GM18499 (cell line): ENCODE data around the gene SNX3.

Source experiments
- ATAC-seq: cut with Tn5 transposase; IDR thresholded peaks from one replicate; pipeline ENCODE4 v1.9.1; 2021; ENCODE audit warnings: moderate number of reproducible peaks; ENCODE audit not compliant: insufficient read depth, unreplicated experiment

The SNX3 gene

DNA sequence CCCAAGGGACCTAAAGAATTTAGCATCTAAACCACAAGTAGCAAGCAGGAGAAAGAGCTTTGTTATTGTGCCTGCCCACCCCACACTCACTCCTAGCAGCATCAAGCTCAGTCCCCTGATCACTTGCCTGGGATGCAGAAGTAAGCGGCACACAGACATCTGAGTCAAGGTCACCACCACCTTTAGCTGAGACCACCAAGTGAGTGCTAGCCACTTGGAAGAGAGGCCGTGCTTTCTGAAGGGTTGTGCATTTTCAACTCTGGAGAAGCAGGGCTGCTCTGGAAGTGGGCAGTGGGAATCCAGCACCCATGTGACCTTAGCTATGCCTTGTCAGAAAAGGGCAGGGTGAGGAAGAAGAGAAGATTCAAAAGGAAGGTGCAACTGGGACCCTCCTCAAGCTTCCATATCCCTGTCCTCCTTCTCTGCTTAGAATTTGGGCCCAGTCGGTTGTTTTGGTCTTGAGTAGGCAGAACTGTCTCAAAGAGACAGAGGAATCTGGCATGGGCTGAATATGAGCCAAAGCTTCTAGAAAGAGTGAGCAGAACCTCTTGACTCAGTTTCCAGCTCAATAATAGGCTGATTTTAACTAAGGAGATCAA is 88.8 kb downstream of the SNX3 start:
- ATAC-seq = no peak

- ATAC-seq = no peak
Measured at GRCh38 chr6:108171291-108171917, 89.4 kb downstream of the SNX3 start.

DNA sequence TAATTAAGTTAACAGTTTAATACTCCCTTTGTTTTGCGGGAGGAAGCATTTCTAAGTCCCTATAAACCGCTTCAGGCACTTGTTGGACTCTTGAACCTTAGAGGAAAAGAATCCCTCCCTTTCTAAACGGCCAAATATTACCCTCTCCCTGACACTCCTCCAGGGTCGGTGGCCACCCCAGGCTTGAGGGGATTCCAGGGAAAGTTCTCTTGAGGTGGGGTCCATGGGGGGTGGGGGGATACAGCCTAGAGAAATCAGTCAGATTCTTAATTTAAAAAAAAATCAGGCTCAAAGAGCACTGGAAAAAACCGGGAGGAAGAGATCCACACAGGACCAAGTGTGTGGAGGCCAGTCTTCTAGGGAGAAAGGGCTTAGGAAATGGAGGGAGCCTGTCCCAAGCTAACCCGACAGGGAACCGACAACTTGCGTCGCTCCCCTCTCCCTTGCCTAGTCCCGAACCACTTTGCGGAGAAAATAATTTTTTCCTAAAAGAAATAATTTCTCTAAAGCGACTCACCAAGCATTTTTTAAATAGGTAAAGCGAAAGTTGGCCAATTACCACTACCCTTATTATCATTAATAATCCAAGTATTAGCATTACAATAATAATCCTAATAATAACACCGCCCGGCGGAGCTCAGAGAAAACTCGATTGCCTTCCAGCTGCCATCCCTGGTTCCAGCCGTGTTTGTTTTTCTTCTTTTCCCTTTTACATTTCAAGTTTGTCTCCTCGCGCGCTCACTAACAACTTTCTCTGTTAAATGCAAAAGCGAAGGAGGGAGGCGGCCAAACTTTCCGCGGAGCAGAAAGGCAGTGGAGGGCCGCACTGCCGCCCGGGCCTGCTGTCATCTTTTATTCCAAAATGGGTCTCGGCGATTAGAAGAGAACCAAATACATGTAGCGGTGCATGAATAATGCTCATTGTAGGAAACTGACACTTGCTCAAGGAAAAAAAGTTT is 90.2 kb downstream of the SNX3 start:
- no peak for ATAC-seq

DNA sequence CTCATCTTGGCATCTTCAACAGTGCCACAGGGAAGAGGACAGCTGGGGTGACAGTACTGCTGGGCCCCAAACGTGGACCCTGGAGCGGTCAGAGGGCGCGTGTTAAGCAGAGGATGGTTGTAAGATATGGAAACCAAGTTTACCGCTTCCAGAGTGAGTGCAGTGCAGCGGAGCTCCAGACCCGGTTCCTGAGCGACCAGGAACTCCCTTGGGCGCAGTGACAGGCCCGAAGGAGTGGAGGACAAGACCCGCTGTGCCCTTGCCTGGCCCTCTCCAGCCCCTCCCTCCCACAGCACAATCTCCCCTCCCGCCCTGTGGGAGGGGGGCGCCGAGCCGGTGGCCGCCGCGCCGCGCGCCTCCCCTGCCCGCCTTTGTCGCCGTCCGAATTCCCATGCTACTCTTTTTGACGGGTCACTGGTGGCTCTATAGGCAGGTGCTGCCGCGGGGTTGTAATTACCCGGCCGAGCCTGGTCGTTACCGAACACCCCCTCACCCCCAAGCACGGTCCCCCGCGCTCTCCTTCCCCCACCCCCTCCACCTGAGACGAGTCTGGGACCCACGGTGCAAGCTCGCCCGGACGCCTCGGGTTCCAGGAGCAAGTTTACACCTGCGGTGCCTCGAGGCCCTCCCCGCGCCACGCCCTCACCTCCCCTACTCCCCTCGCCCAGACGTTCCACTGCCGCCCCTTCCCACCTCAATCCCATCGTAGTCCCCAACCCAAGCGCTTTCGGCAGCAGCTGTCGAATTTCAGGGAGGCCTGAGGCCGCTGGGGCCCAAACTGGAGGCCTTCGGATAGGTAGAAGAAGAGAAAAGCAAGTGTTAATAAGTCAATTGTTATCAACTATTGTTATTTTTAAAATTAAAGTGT is 91.1 kb downstream of the SNX3 start:
- no peak for ATAC-seq

DNA sequence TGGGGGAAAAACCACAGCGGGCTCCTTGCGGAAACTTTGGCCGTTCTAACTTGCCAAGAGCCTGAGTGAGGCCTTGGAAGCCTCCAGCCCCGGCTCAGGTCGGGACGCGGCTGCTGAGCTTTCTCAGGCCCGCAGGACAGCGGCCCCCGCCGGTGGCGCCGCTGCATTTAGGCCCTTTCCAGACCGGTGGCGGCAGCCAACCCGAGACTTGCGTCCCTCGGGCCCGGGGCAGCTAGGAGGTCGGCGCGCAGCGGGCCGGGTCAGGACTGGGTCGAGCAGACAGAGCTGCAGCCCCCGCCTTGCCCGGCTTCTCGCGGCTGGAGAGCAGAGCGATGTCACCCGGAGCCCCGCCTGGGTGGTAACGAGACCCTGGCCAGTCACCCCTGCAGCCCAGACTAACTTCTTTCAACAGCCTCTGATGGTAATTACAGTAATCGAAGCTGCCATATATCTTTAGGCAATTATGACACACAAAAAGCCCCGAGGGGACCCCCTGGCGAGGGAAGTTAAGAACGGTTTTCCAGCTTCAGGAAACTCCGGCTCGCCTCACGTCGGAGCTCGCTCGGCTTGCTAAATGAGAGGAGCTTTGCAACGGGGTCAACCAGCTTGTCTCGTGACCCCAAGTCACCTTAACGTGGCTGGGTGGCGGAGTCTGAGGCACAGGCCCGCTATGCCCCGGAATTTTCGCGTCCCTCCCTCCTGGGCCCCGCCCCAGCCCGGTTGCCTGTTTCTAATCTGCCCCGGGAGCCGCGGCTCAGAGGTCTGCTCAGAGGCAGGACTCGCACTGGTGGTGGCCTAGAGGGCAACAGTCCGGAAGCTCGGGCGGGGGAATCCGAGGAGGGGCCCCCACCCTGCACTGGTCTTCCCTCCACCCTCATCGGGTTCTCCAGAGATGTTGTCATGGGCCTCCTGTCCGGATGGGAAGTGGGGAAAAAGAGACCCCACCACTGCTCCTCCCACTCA is 92.1 kb downstream of the SNX3 start:
- ATAC-seq = no peak

- ATAC-seq = no peak
Measured at GRCh38 chr6:108168090-108168463, 92.8 kb downstream of the SNX3 start.

- no peak for ATAC-seq
Measured at GRCh38 chr6:108167449-108168089, 93.3 kb downstream of the SNX3 start.

DNA sequence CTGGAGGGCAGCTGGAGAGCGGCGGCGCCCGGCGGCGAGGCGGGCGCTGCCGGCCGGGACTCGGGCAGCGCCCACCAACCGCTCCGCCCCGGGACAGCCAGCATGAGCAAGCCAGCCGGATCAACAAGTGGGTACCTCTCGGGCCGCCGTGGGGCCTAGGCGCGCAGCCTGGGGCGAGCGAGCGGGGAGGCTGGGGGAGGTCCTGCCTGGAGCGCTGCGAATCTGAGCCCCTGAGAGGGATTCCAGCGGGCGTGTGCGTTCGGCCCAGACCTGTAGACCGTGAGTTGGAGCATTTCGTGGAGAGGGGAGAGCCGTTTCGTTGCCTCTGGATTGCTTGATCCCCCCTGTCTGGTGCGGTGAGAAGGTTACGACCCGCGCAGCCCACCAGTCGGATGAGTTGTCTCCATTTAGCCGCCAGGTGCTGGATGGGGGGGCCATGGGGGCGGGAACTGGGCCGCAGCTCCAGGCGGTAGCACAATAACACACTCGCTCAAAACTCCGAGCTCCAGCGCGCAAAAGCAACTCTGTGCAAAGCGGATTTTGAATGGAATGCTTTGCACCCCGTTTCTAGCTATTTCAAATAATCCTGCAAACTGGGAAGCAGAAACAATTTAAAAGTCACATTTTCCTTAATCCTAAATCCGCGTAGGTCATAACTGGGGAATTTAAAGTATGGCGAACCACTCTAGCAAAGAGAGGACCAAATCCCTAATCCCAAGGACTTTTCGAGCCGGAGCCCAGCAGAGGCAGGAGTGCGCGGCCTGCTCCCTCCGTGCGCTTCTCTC is 94.0 kb downstream of the SNX3 start:
- ATAC-seq = no peak

DNA sequence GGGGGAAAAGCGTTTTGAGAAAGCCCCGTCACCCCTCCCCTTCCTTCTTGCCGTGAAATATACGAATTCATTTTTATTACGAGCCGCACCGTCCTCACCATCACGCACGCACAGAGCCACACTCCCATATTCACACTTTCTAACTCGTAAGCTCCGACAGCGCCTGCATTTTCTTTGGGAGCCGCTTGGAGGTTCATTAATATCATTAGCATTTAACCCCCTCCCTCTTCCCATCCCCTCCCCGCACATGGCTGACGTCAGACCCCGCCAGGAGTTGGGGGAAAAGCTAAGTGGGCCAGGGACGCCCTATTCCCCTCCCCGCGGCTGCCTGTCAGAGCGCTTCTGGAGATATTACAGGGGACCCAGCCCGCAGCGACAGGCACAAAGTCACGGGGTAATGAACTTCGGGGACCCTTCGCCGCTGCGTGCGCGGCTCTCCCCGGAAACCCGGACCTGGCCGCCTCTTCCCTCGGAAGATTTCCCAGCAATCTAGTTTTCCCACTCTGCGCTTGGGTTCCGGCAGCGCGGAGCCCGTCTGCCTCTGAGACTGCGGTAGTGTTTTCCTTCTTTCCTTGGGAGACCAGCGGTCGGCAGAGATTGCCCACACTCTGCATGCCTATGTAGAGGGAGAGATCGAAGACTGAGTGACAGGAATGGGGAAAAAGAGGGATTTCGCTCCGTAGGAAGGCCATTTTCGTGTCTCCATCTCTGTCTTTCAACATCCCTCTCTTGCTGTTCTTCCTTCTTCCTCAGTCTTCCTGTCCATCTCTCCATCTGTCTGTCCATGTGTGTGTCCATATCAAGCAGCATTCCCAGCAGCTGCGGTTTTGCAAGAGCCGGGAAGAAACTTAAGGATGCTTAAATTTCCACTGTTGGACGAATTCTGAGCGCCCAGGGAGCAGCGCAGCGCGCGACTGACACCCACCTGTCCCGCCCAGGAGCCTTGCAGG is 94.9 kb downstream of the SNX3 start, which contains the start of gene NR2E1:
TSS of gene NR2E1 (plus strand) at position 309 of the 950 bp plus-strand sequence. CDS start 744 bp downstream, outside the sequence.
- no peak for ATAC-seq

GRCh38 chr6:108164815-108165706 is 95.8 kb downstream of the SNX3 start:
- ATAC-seq = no peak

DNA sequence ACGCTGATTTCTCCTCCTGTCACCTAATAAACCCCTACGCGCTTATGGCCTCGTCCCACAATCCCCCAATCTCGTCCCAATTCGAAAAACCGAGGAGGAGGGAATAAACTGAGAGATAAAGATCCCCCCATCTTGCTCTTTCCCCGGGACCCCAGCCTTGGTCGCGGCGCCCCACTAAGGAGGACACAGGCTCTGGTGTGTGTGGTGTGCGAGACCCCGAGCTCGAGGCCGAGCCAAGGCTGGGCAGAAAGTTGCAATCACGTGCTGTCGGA is 96.4 kb downstream of the SNX3 start:
- ATAC-seq = no peak

DNA sequence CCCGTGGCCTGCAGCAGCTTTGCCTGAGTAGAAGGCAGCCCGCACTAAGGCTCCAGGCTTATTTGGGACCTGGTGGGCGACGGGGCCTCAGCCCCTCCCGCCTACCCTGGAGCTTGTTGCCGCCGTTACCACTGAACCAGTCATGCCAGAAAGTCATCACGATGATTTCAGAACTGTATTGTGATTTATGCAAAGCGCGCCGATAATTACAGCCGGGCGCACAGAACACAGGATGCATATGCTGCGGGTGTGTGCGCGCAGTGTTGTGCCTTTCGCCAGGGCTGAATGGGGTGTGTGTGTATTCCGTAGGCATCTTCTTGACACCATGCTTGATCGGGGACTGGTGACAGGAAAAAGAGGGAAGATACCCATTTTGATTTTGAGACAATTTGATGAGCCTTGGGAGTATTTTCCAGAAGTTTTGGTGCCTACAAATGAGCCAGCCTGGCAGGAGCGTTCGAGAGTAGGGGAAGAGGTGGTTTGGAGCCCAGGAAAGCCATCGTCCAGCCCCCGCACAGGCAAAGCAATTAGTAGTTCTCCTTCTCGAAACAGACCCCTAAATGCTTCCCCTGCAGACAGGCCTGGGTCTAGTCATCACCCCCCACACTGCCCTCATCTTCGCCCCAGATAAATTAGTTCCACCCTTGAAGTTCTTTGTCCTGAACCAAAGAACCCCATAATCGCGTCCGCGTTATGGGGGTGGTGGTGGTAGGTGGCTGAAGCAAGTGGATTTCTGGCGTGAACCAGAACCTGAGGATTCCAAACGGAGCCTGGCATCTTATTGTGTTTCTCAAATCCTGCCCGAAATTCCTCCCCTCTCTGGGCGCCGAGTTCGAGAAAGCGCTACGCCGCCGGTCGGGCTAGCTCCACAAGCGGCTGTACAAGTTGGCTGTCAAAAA is 96.9 kb downstream of the SNX3 start:
- no peak for ATAC-seq

DNA sequence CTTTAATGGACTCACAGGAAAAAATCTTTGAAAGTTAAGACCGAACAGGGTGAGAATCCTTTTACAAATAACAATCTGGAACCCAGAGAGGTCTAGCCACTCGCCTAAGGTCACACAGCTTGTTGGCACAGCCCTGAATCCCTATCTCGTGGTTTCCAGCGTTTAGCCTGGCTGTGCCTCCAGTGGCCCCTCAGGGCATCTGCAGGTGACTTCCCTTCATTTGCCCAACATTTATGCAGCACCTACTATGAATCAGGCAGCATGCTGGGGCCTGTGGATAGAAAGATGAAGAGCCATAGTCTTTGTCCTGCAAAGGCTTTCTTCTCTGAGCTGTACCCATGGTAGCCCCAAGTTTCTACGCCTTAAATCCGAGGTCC is 97.6 kb downstream of the SNX3 start:
- ATAC-seq = no peak

DNA sequence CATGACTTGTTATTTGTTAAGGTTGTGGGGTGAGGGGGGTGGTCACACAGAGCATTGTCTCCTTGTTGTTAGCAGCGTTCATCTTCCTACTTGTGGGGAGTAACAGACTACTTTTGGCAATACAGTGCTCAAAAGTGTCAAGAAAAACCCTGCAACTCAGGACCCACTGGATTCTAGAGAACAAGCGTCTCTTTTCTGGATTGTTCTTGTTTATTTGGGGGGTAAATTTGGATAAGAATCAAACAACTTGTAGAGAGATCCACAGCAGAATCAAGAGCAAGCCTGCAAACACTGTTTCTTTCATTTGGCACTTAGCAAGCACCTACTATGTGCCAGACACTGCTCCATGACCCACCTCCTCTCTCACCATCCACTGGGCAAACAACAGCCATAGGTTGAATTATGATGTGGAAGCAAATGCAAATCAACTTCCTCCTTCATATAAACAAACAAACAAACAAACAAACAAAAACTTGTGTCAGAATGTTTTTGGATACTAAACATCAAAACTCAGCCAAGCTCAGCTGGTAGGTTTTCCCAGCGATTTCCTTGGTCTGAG is 99.0 kb downstream of the SNX3 start:
- no peak for ATAC-seq
